Liver (tissue), 9 donors: ENCODE measurements around the gene E2F4. TPM values are rescaled to one million over a fixed set of nuclear protein-coding genes. Genes with fewer than 3 reads are reported as not detected.

Experiments
- DNase-seq: peaks from one replicate; pipeline ENCODE4 v3.0.0-alpha.2; 2017; ENCODE audit warnings: low spot score
- H3K27ac ChIP-seq, 2 donors: one replicate each; pipeline ENCODE4 v1.7.0; 2013; ENCODE audit warnings: inconsistent platforms in 2 of 2, low read length in 2 of 2, control low read depth in 1 of 2, low read depth in 1 of 2, mild to moderate bottlenecking in 1 of 2
- H3K27me3 ChIP-seq, 4 donors: one replicate each; pipeline versions ENCODE4 v1.6.1 to v1.7.0; 2013; ENCODE audit warnings: low read length in 3 of 4, inconsistent platforms in 1 of 4, mild to moderate bottlenecking in 1 of 4, moderate library complexity in 1 of 4; ENCODE audit not compliant: control insufficient read depth in 4 of 4, insufficient read depth in 4 of 4
- H3K36me3 ChIP-seq, 4 donors: one replicate each; pipeline versions ENCODE4 v1.6.1 to v1.7.0; 2013; ENCODE audit warnings: low read length in 3 of 4, mild to moderate bottlenecking in 3 of 4, low read depth in 1 of 4, moderate library complexity in 1 of 4; ENCODE audit not compliant: control insufficient read depth in 4 of 4, insufficient read depth in 3 of 4
- H3K4me1 ChIP-seq, 4 donors: one replicate each; pipeline versions ENCODE4 v1.6.1 to v1.7.0; 2013; ENCODE audit warnings: low read length in 3 of 4, mild to moderate bottlenecking in 3 of 4, moderate library complexity in 1 of 4; ENCODE audit not compliant: control insufficient read depth in 4 of 4, insufficient read depth in 4 of 4
- H3K4me3 ChIP-seq, 3 donors: one replicate each; pipeline versions ENCODE4 v1.6.1 to v1.7.0; 2013; ENCODE audit warnings: low read length in 3 of 3, control low read depth in 1 of 3, low read depth in 1 of 3, mild to moderate bottlenecking in 1 of 3
- H3K9ac ChIP-seq, 2 donors: one replicate each; pipeline ENCODE4 v1.7.0; 2013; ENCODE audit warnings: low read length in 2 of 2, mild to moderate bottlenecking in 2 of 2, moderate library complexity in 2 of 2, control low read depth in 1 of 2, low read depth in 1 of 2
- H3K9me3 ChIP-seq, 4 donors: one replicate each; pipeline versions ENCODE4 v1.6.1 to v1.7.0; 2013; ENCODE audit warnings: low read length in 3 of 4; ENCODE audit not compliant: control insufficient read depth in 4 of 4
- ATF3 ChIP-seq: IDR thresholded peaks from 2 replicates; pipeline ENCODE4 v1.6.1; 2016; ENCODE audit warnings: antibody characterized with exemption
- EGR1 ChIP-seq, 2 donors: IDR thresholded peaks; 2 replicates each; pipeline ENCODE4 v1.6.1; 2016 to 2018; ENCODE audit warnings: antibody characterized with exemption in 2 of 2, low read depth in 2 of 2
- FOXA1 ChIP-seq: IDR thresholded peaks from 2 replicates; pipeline ENCODE4 v1.6.1; 2016; ENCODE audit warnings: antibody characterized with exemption
- FOXA2 ChIP-seq: IDR thresholded peaks from 2 replicates; pipeline ENCODE4 v1.6.1; 2016; ENCODE audit warnings: antibody characterized with exemption
- GABPA ChIP-seq, 2 donors: IDR thresholded peaks in 1 of 2; conservative IDR thresholded peaks in 1 of 2; 2 replicates each; pipeline ENCODE4 v1.6.1; 2016; ENCODE audit warnings: antibody characterized with exemption in 2 of 2, mild to moderate bottlenecking in 1 of 2, moderate library complexity in 1 of 2
- HNF4A ChIP-seq, 2 donors: conservative IDR thresholded peaks; 2 replicates each; pipeline ENCODE4 v1.6.1; 2016; ENCODE audit warnings: antibody characterized with exemption in 2 of 2, mild to moderate bottlenecking in 2 of 2
- HNF4G ChIP-seq: IDR thresholded peaks from 2 replicates; pipeline ENCODE4 v1.6.1; 2016; ENCODE audit warnings: antibody characterized with exemption
- NR2F2 ChIP-seq: IDR thresholded peaks from 2 replicates; pipeline ENCODE4 v1.6.1; 2016; ENCODE audit warnings: antibody characterized with exemption
- RAD21 ChIP-seq, 2 donors: IDR thresholded peaks; 2 replicates each; pipeline ENCODE4 v1.6.1; 2016; ENCODE audit warnings: antibody characterized with exemption in 2 of 2, mild to moderate bottlenecking in 2 of 2
- REST ChIP-seq: IDR thresholded peaks from 2 replicates; pipeline ENCODE4 v1.6.1; 2016; ENCODE audit warnings: antibody characterized with exemption, mild to moderate bottlenecking
- RXRA ChIP-seq, 2 donors: IDR thresholded peaks; 2 replicates each; pipeline ENCODE4 v1.6.1; 2017 to 2018; ENCODE audit warnings: antibody characterized with exemption in 2 of 2, mild to moderate bottlenecking in 1 of 2
- SP1 ChIP-seq: IDR thresholded peaks from 2 replicates; pipeline ENCODE4 v1.6.1; 2018; ENCODE audit warnings: antibody characterized with exemption, mild to moderate bottlenecking
- YY1 ChIP-seq: IDR thresholded peaks from 2 replicates; pipeline ENCODE4 v1.6.1; 2016; ENCODE audit warnings: antibody characterized with exemption, mild to moderate bottlenecking
- WGBS: extraction: QIAGEN DNeasy Blood & Tissue Kit; methylation state at CpG from one replicate; pipeline ENCODE4 v1.1.7; 2013; 5-methylcytosine and 5-hydroxymethylcytosine counted together
- polyA plus RNA-seq, 2 donors: library from polyadenylated mRNA; stranded (reverse) in 1 of 2; unstranded in 1 of 2; fragments of 200-250 nt in 1 of 2; fragments of >200 nt in 1 of 2; fragmentation: Nextera tagmentation in 1 of 2; extraction: Ambion mirVana in 1 of 2; gene quantifications; one replicate each; pipeline versions ENCODE4 v1.2.1 to v1.2.3, GENCODE V29; 2013 to 2015
- total RNA-seq, 2 donors: library from RNA; depleted of rRNA; stranded (reverse); fragments of >200 nt; gene quantifications; one replicate each; pipeline ENCODE4 v1.2.3, GENCODE V29; 2014
- TF ChIP-seq, protein P1 (sequence below): fragments of 150-350 bp; IDR thresholded peaks from 2 replicates; pipeline ENCODE4 v1.5.1; 2017; ENCODE audit warnings: improper control_type of control experiment, low read depth, low read length; ENCODE audit not compliant: missing input control
- TF ChIP-seq, protein P2 (sequence below): IDR thresholded peaks from 2 replicates; pipeline ENCODE4 v1.6.1; 2016; ENCODE audit warnings: antibody characterized with exemption
- donor health status: healthy.
- donor health status: healthy.
- donor health status: healthy.
- donor health status: healthy.
- donor health status: healthy.

The E2F4 gene
- total and polyA plus RNA-seq, 4 donors = 18.1 to 107 (median 30.0) TPM

DNA sequence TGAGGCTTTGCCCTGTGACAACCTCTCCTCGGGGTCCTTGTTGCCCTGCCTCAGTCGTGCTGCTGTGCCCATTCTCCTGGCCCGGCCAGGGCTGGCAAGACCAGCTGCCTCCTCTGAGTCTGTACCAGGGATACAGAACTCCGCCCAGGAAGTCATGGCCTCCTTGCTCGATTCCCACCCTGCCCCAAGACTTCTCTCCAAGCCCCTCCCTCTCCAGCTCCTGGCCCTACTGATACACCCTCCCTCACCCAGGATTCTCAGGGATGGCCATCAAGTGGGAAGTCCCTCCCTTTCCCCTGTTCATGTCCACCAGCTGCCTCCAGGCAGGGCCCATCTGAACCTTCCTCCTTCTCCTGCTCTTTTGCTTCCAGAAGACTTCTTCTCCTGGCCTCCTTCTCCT, 23.8 kb downstream of the E2F4 start (continued):
- TF ChIP-seq HNF4G (no peak), SP1 (no peak), FOXA1 (no peak), HNF4A (conservative IDR thresholded peaks at IDR 0.05) (no peak), RAD21 (IDR thresholded peaks at IDR 0.05) (no peak), GABPA (IDR thresholded peaks at IDR 0.05 in 1 of 2, conservative IDR thresholded peaks at IDR 0.05 in 1 of 2) (no peak)
- TF ChIP-seq, protein P1, sequence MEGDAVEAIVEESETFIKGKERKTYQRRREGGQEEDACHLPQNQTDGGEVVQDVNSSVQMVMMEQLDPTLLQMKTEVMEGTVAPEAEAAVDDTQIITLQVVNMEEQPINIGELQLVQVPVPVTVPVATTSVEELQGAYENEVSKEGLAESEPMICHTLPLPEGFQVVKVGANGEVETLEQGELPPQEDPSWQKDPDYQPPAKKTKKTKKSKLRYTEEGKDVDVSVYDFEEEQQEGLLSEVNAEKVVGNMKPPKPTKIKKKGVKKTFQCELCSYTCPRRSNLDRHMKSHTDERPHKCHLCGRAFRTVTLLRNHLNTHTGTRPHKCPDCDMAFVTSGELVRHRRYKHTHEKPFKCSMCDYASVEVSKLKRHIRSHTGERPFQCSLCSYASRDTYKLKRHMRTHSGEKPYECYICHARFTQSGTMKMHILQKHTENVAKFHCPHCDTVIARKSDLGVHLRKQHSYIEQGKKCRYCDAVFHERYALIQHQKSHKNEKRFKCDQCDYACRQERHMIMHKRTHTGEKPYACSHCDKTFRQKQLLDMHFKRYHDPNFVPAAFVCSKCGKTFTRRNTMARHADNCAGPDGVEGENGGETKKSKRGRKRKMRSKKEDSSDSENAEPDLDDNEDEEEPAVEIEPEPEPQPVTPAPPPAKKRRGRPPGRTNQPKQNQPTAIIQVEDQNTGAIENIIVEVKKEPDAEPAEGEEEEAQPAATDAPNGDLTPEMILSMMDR = no peak

GRCh38 chr16:67216612-67217490, 24.9 kb downstream of the E2F4 start:
- no peak for DNase-seq
- no peak overlapping the region for H3K9ac ChIP-seq

DNA sequence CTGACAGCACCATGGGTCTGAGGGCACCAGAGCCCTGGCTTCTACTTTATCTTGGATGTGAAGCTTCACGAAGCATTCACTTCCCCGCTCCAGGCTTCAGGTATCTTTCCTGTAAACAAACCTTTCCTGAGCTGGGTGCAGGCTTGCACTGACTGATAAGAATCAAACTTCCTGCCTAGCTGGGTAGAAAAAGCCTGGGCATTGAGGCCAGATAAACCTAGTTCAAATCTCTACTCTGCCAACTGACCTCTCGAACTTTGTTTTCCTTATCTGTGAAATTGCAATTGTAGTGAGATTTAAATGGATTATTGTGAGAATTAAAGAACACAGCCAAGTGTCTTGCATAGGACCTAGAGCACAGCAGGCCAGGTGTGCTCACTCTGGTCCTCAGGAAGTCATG, 32.0 kb downstream of the E2F4 start:
- Histone ChIP-seq H3K27ac (no peak overlapping the region), H3K27me3 (no peaks in the 10 kb centered on the region), H3K9me3 (no peaks in the 10 kb centered on the region), H3K4me3 (no peak overlapping the region), H3K4me1 (peaks cover 2 to 38% (median 30%) of the 10 kb centered on the region in 4 donors), H3K9ac (no peak overlapping the region), H3K36me3 (peaks cover 0 to 7% (median 3%) of the 10 kb centered on the region in 4 donors)
- no peak for DNase-seq
- TF ChIP-seq ATF3 (no peak), EGR1 (IDR thresholded peaks at IDR 0.05; ENCODE audit: low read depth in 2 of 2) (peak in 1 of 2 donors; percentile 37), SP1 (peak; percentile 26), NR2F2 (peak; percentile 23), GABPA (IDR thresholded peaks at IDR 0.05 in 1 of 2, conservative IDR thresholded peaks at IDR 0.05 in 1 of 2) (peak in 1 of 2 donors; percentile 78), FOXA2 (no peak), HNF4G (no peak), RAD21 (IDR thresholded peaks at IDR 0.05) (no peak), HNF4A (conservative IDR thresholded peaks at IDR 0.05) (peak; percentile 54 to 66), RXRA (IDR thresholded peaks at IDR 0.05) (peak; percentile 18 to 73), REST (no peak)
- TF ChIP-seq, protein P2, sequence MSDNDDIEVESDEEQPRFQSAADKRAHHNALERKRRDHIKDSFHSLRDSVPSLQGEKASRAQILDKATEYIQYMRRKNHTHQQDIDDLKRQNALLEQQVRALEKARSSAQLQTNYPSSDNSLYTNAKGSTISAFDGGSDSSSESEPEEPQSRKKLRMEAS = peak; percentile 52
- 10% methylated on average over 3 of the region's 3 CpGs for WGBS

More at GRCh38 chr16:67216612-67217490, 24.9 kb downstream of the E2F4 start:
- no peaks in the 10 kb centered on the region for H3K27me3 ChIP-seq
- TF ChIP-seq RAD21 (IDR thresholded peaks at IDR 0.05) (peak in 1 of 2 donors; percentile 32), NR2F2 (peak; percentile 60), YY1 (no peak)
- 73% methylated on average over 18 of the region's 18 CpGs for WGBS
- no peak overlapping the region for H3K27ac ChIP-seq
- H3K9me3 ChIP-seq = no peaks in the 10 kb centered on the region
- no peak overlapping the region for H3K4me3 ChIP-seq
- no peaks in the 10 kb centered on the region for H3K36me3 ChIP-seq
- H3K4me1 ChIP-seq = peaks cover 4 to 28% (median 20%) of the 10 kb centered on the region in 4 donors
